IMR-90 (cell line): ENCODE measurements around the gene RADIL. TPM values are rescaled to one million over a fixed set of nuclear protein-coding genes. Genes with fewer than 3 reads are reported as not detected.

ENCODE experiments used
- ATAC-seq: fragments of 200-7000 bp; cut with Tn5 transposase; 2 replicates; pipeline ENCODE4 v1.9.1; 2020; ENCODE audit warnings: low read depth, mild to moderate bottlenecking, moderate library complexity
- BruUV-seq: library from RNA; stranded (reverse); fragments of 400-500 nt; replicated peaks from 2 replicates; lab custom pipeline; 2021; lab: Mats Ljungman, UMichigan
- CTCF ChIA-PET: fragments of 300-600 bp; formaldehyde crosslinking; extraction: SDS; loops from one replicate; lab custom pipeline; 2021; ENCODE audit warnings: antibody characterized with exemption; lab: Yijun Ruan, JAX
- POLR2A ChIA-PET: fragments of 300-600 bp; sonication (Branson Sonifier 250); formaldehyde crosslinking; loops from one replicate; lab custom pipeline; 2022; ENCODE audit warnings: antibody characterized with exemption; ENCODE audit not compliant: unreplicated experiment; lab: Charles Lee
- DNase-seq: peaks from one replicate; pipeline ENCODE4 v3.0.0; 2013
- H2AFZ ChIP-seq: replicated peaks from 2 replicates; pipeline ENCODE3; 2013; ENCODE audit warnings: low read length, mild to moderate bottlenecking; ENCODE audit not compliant: poor library complexity
- H2AK5ac ChIP-seq: 2 replicates; pipeline ENCODE4 v1.6.1; 2013; ENCODE audit warnings: low read depth, low read length, inconsistent platforms
- H2AK9ac ChIP-seq: replicated peaks from 2 replicates; pipeline ENCODE3; 2013; ENCODE audit warnings: mild to moderate bottlenecking, low read depth, low read length, moderate library complexity; ENCODE audit not compliant: poor library complexity
- H2BK120ac ChIP-seq: 2 replicates; pipeline ENCODE4 v1.6.1; 2013; ENCODE audit warnings: low read depth, low read length, inconsistent platforms
- H2BK15ac ChIP-seq: 3 replicates; pipeline ENCODE4 v1.6.1; 2013; ENCODE audit warnings: low read depth, low read length, inconsistent platforms
- H2BK20ac ChIP-seq: 2 replicates; pipeline ENCODE4 v1.6.1; 2013; ENCODE audit warnings: low read depth, mild to moderate bottlenecking, inconsistent platforms, low read length, moderate library complexity
- H2BK5ac ChIP-seq: 2 replicates; pipeline ENCODE4 v1.6.1; 2013; ENCODE audit warnings: mild to moderate bottlenecking, low read depth, low read length, inconsistent platforms; ENCODE audit not compliant: poor library complexity, severe bottlenecking
- H3K14ac ChIP-seq: replicated peaks from 2 replicates; pipeline ENCODE4 v1.6.1; 2013; ENCODE audit warnings: low read depth, low read length, inconsistent platforms
- H3K18ac ChIP-seq: 2 replicates; pipeline ENCODE4 v1.6.1; 2013; ENCODE audit warnings: low read depth, low read length, control low read depth
- H3K23ac ChIP-seq: 2 replicates; pipeline ENCODE4 v1.6.1; 2013; ENCODE audit warnings: low read depth, low read length, inconsistent platforms
- H3K27ac ChIP-seq: 2 replicates; pipeline ENCODE4 v1.5.1; 2013; ENCODE audit warnings: mild to moderate bottlenecking, control low read depth, low read length; ENCODE audit not compliant: insufficient read depth
- H3K27me3 ChIP-seq: 2 replicates; pipeline ENCODE4 v1.6.1; 2013; ENCODE audit warnings: low read length; ENCODE audit not compliant: control insufficient read depth, insufficient read depth
- H3K36me3 ChIP-seq: 2 replicates; pipeline ENCODE4 v1.6.1; 2013; ENCODE audit warnings: low read length, mixed read lengths; ENCODE audit not compliant: control insufficient read depth, insufficient read depth
- H3K4ac ChIP-seq: 2 replicates; pipeline ENCODE4 v1.6.1; 2013; ENCODE audit warnings: low read depth, low read length, inconsistent platforms
- H3K4me1 ChIP-seq: 2 replicates; pipeline ENCODE4 v1.6.1; 2013; ENCODE audit warnings: low read length, mixed read lengths; ENCODE audit not compliant: control insufficient read depth, insufficient read depth
- H3K4me2 ChIP-seq: 2 replicates; pipeline ENCODE4 v1.6.1; 2013; ENCODE audit warnings: low read depth, mild to moderate bottlenecking, control low read depth, low read length, moderate library complexity
- H3K4me3 ChIP-seq: 2 replicates; pipeline ENCODE4 v1.5.1; 2013; ENCODE audit warnings: low read depth, mild to moderate bottlenecking, control low read depth, low read length, moderate library complexity; ENCODE audit not compliant: insufficient read depth
- H3K56ac ChIP-seq: 2 replicates; pipeline ENCODE4 v1.6.1; 2013; ENCODE audit warnings: low read length, inconsistent platforms; ENCODE audit not compliant: insufficient read depth; ENCODE audit errors: extremely low read depth
- H3K79me1 ChIP-seq, 2 experiments: 2 replicates each; pipeline ENCODE4 v1.6.1; 2013; ENCODE audit warnings: low read length in 2 of 2, inconsistent platforms in 1 of 2, low read depth in 1 of 2
- H3K9ac ChIP-seq: 2 replicates; pipeline ENCODE4 v1.6.1; 2013; ENCODE audit warnings: low read depth, low read length, control low read depth
- H3K9me1 ChIP-seq: 2 replicates; pipeline ENCODE4 v1.6.1; 2013; ENCODE audit warnings: low read length, inconsistent platforms; ENCODE audit not compliant: insufficient read depth
- H3K9me3 ChIP-seq: 2 replicates; pipeline ENCODE4 v1.6.1; 2013; ENCODE audit warnings: low read length; ENCODE audit not compliant: control insufficient read depth, insufficient read depth
- H4K20me1 ChIP-seq: 2 replicates; pipeline ENCODE4 v1.6.1; 2013; ENCODE audit warnings: low read length, inconsistent platforms; ENCODE audit not compliant: insufficient read depth
- H4K5ac ChIP-seq: 2 replicates; pipeline ENCODE4 v1.6.1; 2013; ENCODE audit warnings: mild to moderate bottlenecking, low read depth, low read length, control low read depth
- H4K8ac ChIP-seq, 2 experiments: 2 replicates each; pipeline ENCODE4 v1.6.1; 2013; ENCODE audit warnings: low read depth in 2 of 2, low read length in 2 of 2, control low read depth in 1 of 2, inconsistent platforms in 1 of 2
- H4K91ac ChIP-seq: 2 replicates; pipeline ENCODE4 v1.6.1; 2013; ENCODE audit warnings: low read depth, low read length, inconsistent platforms; ENCODE audit not compliant: insufficient read depth
- CEBPB ChIP-seq: IDR thresholded peaks from 2 replicates; pipeline ENCODE4 v1.6.1; 2012; ENCODE audit warnings: low read depth, low read length, improper control_type of control experiment
- CHD1 ChIP-seq: IDR thresholded peaks from 2 replicates; pipeline ENCODE4 v1.6.1; 2012; ENCODE audit warnings: low read depth, low read length, improper control_type of control experiment
- FOS ChIP-seq: fragments of 150-350 bp; IDR thresholded peaks from 2 replicates; pipeline ENCODE4 v1.6.1; 2016; ENCODE audit warnings: low read depth, low read length
- MAZ ChIP-seq: IDR thresholded peaks from 2 replicates; pipeline ENCODE4 v1.6.1; 2012; ENCODE audit warnings: low read depth, mild to moderate bottlenecking, low read length, improper control_type of control experiment, moderate library complexity, borderline replicate concordance
- POLR2A ChIP-seq: IDR thresholded peaks from 2 replicates; pipeline ENCODE4 v1.6.1; 2012; ENCODE audit warnings: mild to moderate bottlenecking, low read depth, low read length
- RCOR1 ChIP-seq: IDR thresholded peaks from 2 replicates; pipeline ENCODE4 v1.6.1; 2012; ENCODE audit warnings: mild to moderate bottlenecking, low read length, improper control_type of control experiment; ENCODE audit not compliant: insufficient replicate concordance
- RFX5 ChIP-seq: IDR thresholded peaks from 2 replicates; pipeline ENCODE4 v1.8.0; 2012; ENCODE audit warnings: low read depth, mild to moderate bottlenecking, low read length, moderate library complexity
- SMC3 ChIP-seq: fragments of 150-350 bp; IDR thresholded peaks from 2 replicates; pipeline ENCODE4 v1.6.1; 2016; ENCODE audit warnings: low read depth, mild to moderate bottlenecking, antibody characterized with exemption, low read length, moderate library complexity
- USF2 ChIP-seq: fragments of 150-350 bp; IDR thresholded peaks from 2 replicates; pipeline ENCODE4 v1.6.1; 2017; ENCODE audit warnings: mild to moderate bottlenecking, antibody characterized with exemption, low read length, low read depth
- WGBS, 2 experiments: methylation state at CpG; one replicate each; pipeline versions ENCODE4 v1.1.5 to v1.1.7; 2013; ENCODE audit warnings: missing lambda C conversion rate in 2 of 2; ENCODE audit not compliant: insufficient read length in 1 of 2; ENCODE audit errors: extremely low coverage in 2 of 2; 5-methylcytosine and 5-hydroxymethylcytosine counted together
- dilution Hi-C: fragments of 300-500 bp; cut with HindIII; formaldehyde crosslinking; loops from one replicate; pipeline ENCODE4 v1.14.3; 2018; ENCODE audit warnings: low sequenced_read_pairs; ENCODE audit not compliant: unreplicated experiment
- in situ Hi-C: fragments of 300-500 bp; cut with MboI; formaldehyde crosslinking; loops from 3 replicates; pipeline ENCODE4 v1.14.3; 2019; ENCODE audit warnings: low sequenced_read_pairs, inconsistent platforms, mixed read lengths
- intact Hi-C: fragments of 100-400 bp; cut with micrococcal nuclease; formaldehyde crosslinking; loops from 2 replicates; pipeline ENCODE4 v1.10.0; 2022
- polyA plus RNA-seq, 3 experiments: library from polyadenylated mRNA; depleted of rRNA; stranded (reverse); fragments of >200 nt; gene quantifications; 2 replicates each; pipeline ENCODE4 v1.2.3, GENCODE V29; 2012; ENCODE audit warnings: low replicate concordance in 1 of 3
- total RNA-seq: library from RNA; depleted of rRNA; stranded (reverse); fragments of >200 nt; gene quantifications from 2 replicates; pipeline ENCODE4 v1.2.3, GENCODE V29; 2012
- TF ChIP-seq, protein P1 (sequence below): conservative IDR thresholded peaks from 2 replicates; pipeline ENCODE4 v1.5.1; 2012; ENCODE audit warnings: mild to moderate bottlenecking, low read depth, low read length, improper control_type of control experiment

Gene RADIL
- total and polyA plus RNA-seq, 2 of the 4 experiments (the other 2 are of a cell fraction) = 0.18 to 0.48 TPM

DNA sequence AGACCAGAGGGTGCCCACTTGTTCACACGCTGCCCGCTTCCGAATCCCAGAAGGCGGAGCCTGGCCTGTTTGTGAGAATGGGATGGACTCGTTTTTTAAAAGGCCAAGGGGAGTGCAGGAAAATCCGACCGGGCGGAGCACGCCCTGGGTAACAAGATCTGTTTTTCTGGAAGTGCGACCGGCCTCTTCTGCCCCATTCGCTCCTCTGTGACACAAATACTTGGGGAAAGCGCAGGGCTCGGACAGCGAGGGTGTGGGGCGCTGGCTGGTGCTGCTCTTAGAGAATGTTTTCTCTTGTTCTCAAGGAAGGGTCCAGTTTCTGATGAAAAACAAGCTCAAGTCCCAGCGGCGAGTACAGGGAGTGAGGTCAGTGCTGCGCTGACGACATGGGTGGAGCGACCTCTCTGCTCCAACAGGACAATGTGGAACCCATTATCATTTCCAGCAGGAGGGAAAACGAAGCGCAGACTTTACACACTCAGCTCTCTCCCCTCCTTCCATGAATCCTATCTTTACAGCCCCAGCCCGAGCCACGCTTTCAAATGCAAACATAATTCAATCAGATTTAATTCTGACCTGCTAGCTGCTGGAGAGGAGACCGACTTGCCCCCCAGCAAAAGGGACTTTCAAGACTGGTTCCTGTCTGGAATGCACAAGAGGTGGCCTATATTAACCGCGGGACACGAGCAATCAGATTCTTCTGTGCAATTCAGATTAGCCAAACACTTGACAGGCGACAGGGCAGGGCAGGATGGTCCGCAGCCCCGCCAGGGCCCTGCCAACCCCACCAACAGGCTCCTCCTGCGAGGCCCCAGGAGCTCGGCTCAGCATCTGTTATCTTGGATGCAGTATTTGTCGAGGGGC is 1.1 kb downstream of the RADIL start (continued):
- TF ChIP-seq SMC3 (no peak), RCOR1 (no peak), POLR2A (no peak)

- dilution Hi-C loops (no loop called here), in situ Hi-C loops (no loop called here), intact Hi-C loops (no loop called here)
- H3K4ac ChIP-seq = no peak overlapping the region
- no peak overlapping the region for H3K4me2 ChIP-seq
- no peaks in the 10 kb centered on the region for H3K9me3 ChIP-seq
- H3K36me3 ChIP-seq = no peaks in the 10 kb centered on the region
- BruUV-seq = no TSS peak
- no peak overlapping the region for H4K91ac ChIP-seq
- H3K18ac ChIP-seq = no peak overlapping the region
- H3K9ac ChIP-seq = no peak overlapping the region
- no peaks in the 10 kb centered on the region for H3K9me1 ChIP-seq
- no peak overlapping the region for H3K23ac ChIP-seq
- H3K4me1 ChIP-seq = peaks cover 2% of the 10 kb centered on the region; the same call in 1 of the 2 replicates
- H4K20me1 ChIP-seq = no peaks in the 10 kb centered on the region
- H3K14ac ChIP-seq = no peak overlapping the region
- no peak overlapping the region for H2AK5ac ChIP-seq
- H2BK15ac ChIP-seq = no peak overlapping the region
- H3K56ac ChIP-seq = no peak overlapping the region
- no peak overlapping the region for H4K8ac ChIP-seq
- H4K5ac ChIP-seq = no peak overlapping the region
- H3K27ac ChIP-seq = no peak overlapping the region
- H2AFZ ChIP-seq = no peak overlapping the region
- H3K27me3 ChIP-seq = peaks cover 2% of the 10 kb centered on the region
- POLR2A ChIA-PET = no interaction called here
- DNase-seq (no peak), ATAC-seq (no peak)
- no peak overlapping the region for H2BK120ac ChIP-seq
- H3K79me1 ChIP-seq = no peaks in the 10 kb centered on the region
- 41% methylated on average over 10 of the region's 10 CpGs; no CpG with 5 or more reads in 1 of the 2 experiments for WGBS, 2 experiments
- CTCF ChIA-PET = no interaction called here
- TF ChIP-seq POLR2A (no peak), SMC3 (no peak), MAZ (no peak), CHD1 (no peak), CEBPB (no peak), USF2 (no peak), RCOR1 (no peak), RFX5 (no peak), FOS (no peak)
- TF ChIP-seq, protein P1, sequence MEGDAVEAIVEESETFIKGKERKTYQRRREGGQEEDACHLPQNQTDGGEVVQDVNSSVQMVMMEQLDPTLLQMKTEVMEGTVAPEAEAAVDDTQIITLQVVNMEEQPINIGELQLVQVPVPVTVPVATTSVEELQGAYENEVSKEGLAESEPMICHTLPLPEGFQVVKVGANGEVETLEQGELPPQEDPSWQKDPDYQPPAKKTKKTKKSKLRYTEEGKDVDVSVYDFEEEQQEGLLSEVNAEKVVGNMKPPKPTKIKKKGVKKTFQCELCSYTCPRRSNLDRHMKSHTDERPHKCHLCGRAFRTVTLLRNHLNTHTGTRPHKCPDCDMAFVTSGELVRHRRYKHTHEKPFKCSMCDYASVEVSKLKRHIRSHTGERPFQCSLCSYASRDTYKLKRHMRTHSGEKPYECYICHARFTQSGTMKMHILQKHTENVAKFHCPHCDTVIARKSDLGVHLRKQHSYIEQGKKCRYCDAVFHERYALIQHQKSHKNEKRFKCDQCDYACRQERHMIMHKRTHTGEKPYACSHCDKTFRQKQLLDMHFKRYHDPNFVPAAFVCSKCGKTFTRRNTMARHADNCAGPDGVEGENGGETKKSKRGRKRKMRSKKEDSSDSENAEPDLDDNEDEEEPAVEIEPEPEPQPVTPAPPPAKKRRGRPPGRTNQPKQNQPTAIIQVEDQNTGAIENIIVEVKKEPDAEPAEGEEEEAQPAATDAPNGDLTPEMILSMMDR = no peak
- H2BK5ac ChIP-seq = no peak overlapping the region
- no peak overlapping the region for H2BK20ac ChIP-seq
- no peak overlapping the region for H3K4me3 ChIP-seq
- H2AK9ac ChIP-seq = no peak overlapping the region
These were observed 3.3 kb downstream of the RADIL start for GRCh38 chr7:4880218-4880617.
